HG02588 (cell line): ENCODE results near the gene HMCN2.

Experiments
- ATAC-seq: cut with Tn5 transposase; IDR thresholded peaks from one replicate; pipeline ENCODE4 v1.9.1; 2021; ENCODE audit warnings: mild to moderate bottlenecking, moderate library complexity; ENCODE audit not compliant: unreplicated experiment

The HMCN2 gene

DNA sequence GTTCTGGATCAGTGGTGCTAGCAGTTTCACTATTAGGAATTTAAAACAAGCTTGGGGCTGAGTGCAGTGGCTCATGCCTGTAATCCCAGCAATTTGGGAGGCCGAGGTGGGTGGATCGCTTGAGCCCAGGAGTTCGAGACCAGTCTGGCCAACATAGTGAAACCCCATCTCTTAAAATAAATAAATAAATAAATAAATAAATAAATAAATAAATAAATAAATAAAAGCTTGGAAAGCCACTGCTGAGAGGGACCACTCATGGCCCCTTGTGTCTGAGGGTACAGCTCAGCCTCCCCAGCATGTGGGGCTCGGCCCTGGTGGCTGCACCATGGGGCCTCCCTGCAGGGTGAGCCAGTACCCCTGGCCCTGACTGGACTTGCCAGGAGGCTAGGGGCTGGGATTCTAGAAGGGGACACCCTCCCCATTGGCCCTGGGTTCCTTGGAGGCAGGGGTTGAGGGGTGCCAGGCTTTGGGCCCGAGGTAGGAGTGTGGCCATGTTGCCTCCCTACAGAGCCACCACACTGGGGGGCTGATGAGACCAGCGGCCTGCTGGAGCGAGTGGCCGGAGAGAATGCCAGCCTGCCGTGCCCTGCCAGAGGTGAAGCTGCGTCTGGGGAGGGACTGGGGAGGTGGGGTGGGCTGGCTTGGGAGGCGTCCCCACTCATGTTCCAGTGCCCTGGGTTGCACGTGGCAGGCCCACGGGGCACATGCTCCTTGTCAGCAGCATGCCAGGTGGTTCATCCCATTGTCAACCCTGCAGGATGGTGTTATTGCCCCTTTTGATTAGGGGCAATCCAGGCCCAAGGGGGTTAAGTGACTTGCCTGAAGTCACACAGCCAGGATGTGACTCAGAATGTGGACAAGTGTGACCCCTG, 76.5 kb downstream of the HMCN2 start:
- no peak for ATAC-seq

- no peak for ATAC-seq
Measured at GRCh38 chr9:130342714-130343085, 77.1 kb downstream of the HMCN2 start.

DNA sequence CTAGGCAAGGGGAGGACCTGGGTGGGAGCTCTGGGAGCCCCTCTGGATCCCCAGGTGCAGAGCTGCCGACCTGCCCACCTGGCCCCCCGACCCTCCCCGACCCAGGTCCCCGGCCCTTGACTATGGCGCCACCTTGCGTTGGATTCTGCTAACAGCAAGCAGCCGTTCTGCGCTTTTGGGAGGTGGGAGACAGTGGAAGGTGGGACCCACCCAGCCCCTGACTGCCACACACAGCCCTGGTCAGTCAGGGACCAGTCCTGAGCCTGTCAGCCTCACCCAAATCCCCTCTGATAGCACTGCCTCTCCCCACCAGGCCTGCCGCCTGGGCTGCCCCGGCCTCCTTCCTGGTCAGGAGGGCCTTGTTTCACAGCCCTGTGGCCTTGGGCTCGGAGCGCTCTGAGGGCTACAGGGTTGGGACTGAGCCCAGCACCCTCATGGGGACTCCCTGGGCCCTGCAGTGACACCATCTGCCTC, 77.9 kb downstream of the HMCN2 start:
- no peak for ATAC-seq

DNA sequence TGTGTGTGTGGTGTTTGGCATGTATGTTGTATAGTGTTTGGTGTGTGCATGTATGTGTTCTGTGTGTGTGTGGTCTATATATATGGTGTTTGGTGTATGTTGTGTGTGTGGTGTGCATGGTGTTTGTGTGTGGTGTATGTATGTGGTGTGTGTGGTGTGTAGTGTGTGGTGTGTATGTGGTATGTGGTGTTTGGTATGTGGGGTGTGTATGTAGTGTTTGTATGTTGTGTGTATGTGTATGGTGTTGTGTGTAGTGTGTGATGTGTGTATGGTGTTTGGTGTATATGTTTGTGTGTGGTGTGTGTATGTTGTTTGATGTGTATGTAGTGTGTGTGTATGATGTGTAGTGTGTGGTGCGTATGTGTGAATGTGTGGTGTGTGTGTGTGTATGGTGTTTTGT, 78.8 kb downstream of the HMCN2 start:
- no peak for ATAC-seq

- ATAC-seq = no peak
Measured at GRCh38 chr9:130345009-130345896, 79.7 kb downstream of the HMCN2 start.

- ATAC-seq = no peak
Measured at GRCh38 chr9:130345897-130346385, 80.4 kb downstream of the HMCN2 start.

GRCh38 chr9:130346431-130346830, 80.9 kb downstream of the HMCN2 start:
- no peak for ATAC-seq

DNA sequence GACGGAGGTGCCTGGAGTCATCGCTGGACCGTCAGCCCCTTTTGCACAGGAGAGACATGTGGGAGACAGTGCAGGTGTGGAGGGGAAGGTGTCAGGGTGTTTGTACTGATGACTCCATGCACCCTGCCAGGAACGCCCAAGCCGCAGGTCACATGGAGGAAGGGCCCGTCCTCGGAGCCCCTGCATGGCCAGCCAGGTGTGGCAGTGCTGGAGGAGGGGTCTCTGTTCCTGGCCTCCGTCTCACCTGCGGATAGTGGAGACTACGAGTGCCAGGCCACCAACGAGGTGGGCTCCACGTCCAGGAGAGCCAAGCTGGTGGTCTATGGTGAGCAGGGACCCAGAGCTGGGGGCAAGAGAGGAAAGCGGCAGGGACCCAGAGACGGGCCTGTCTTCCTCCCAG, 81.5 kb downstream of the HMCN2 start:
- ATAC-seq = no peak

GRCh38 chr9:130347931-130348330, 82.4 kb downstream of the HMCN2 start:
- ATAC-seq = no peak

GRCh38 chr9:130348341-130348740, 82.8 kb downstream of the HMCN2 start:
- ATAC-seq = no peak

GRCh38 chr9:130348881-130349280, 83.3 kb downstream of the HMCN2 start:
- no peak for ATAC-seq

- no peak for ATAC-seq
Measured at GRCh38 chr9:130349398-130349797, 83.8 kb downstream of the HMCN2 start.

DNA sequence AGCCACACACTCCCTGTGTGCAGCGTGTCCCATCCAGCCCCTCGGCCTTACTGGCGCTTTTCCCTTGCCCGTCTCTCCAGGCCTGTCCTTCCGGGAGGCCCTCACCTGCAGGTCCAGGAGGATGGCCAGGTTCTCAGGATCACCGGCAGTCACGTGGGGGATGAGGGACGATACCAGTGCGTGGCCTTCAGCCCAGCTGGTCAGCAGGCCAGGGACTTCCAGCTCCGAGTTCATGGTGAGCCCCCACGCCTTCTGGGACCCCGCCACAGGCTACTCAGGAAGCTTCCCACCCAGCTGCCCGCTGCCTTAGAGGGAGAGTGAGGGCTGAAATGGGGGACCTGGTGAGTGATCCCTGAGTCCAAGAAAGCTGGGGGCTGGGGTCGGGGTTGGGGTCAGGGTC, 85.8 kb downstream of the HMCN2 start:
- no peak for ATAC-seq

- ATAC-seq = no peak
Measured at GRCh38 chr9:130352081-130352480, 86.5 kb downstream of the HMCN2 start.

DNA sequence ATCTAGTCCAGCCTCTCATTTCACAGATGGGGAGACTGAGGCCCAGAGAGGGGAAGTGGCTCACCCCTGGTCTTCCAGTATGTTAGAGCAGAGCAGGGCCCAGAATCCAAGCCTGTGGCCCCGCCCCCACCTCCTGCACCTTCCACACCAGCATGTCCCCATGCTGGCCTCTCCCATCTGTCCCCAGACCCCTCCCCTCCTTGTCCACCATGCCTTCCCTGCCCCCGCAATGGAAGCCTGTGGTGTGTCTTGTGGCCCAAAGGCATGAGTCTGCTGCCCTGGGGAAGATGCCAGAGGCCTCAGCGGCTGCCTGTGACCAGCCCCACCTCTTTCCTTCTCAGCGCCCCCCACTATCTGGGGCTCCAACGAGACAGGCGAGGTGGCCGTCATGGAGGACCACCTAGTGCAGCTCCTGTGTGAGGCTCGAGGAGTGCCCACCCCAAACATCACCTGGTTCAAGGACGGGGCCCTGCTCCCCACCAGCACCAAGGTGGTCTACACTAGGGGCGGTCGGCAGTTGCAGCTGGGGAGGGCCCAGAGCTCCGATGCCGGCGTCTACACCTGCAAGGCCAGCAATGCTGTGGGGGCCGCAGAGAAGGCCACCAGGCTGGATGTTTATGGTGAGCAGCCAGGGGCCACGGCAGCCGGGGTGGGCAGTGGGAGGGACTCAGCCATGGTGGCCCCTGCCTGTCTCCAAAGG, 87.2 kb downstream of the HMCN2 start:
- ATAC-seq = no peak

DNA sequence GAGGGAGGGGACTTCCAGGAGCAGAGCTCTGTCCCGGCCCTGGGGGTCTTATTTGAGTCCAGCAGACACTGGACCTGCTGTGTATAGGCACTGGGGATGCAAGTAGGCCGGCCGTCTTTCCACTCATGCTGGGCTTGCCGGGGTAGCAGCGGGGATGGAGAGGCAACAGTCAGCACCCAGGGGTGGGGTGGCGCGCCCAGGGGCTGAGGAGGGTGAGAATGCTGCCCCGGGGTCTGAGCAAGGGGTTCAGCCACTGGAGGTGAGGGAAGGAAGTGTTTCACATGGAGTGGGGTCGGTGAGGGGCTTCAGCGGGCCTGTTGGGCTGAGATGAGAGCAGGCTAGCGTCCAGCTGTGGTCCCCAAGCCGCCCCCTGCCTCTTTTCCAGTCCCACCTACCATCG, 88.8 kb downstream of the HMCN2 start:
- ATAC-seq = no peak

DNA sequence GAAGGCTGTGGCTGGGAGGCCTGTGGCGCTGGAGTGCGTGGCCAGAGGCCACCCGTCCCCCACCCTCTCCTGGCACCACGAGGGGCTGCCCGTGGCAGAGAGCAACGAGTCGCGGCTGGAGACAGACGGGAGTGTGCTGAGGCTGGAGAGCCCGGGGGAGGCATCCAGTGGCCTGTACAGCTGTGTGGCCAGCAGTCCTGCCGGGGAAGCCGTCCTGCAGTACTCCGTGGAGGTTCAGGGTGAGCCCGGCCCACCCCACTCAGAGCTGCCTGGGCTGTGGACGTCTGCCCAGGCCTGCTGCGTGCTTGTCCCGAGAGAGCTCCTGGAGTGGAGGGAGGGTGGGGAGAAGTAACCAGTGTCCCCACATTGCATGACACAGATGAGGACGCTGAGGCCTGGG, 89.2 kb downstream of the HMCN2 start:
- ATAC-seq = no peak

- ATAC-seq = no peak
Measured at GRCh38 chr9:130356033-130356432, 90.5 kb downstream of the HMCN2 start.

- no peak for ATAC-seq
Measured at GRCh38 chr9:130356877-130357584, 91.5 kb downstream of the HMCN2 start.

GRCh38 chr9:130358928-130359327, 93.4 kb downstream of the HMCN2 start:
- no peak for ATAC-seq
